ENCODE measurements around the gene PSMD12. TPM values are rescaled to one million over a fixed set of nuclear protein-coding genes. Genes with fewer than 3 reads are reported as not detected.

The PSMD12 gene
- total and polyA plus RNA-seq, 9 of the 15 experiments (the other 6 are each of a cell fraction or from before 2014, with no cell fraction given) = 36.6 to 150 (median 65.5) TPM

DNA sequence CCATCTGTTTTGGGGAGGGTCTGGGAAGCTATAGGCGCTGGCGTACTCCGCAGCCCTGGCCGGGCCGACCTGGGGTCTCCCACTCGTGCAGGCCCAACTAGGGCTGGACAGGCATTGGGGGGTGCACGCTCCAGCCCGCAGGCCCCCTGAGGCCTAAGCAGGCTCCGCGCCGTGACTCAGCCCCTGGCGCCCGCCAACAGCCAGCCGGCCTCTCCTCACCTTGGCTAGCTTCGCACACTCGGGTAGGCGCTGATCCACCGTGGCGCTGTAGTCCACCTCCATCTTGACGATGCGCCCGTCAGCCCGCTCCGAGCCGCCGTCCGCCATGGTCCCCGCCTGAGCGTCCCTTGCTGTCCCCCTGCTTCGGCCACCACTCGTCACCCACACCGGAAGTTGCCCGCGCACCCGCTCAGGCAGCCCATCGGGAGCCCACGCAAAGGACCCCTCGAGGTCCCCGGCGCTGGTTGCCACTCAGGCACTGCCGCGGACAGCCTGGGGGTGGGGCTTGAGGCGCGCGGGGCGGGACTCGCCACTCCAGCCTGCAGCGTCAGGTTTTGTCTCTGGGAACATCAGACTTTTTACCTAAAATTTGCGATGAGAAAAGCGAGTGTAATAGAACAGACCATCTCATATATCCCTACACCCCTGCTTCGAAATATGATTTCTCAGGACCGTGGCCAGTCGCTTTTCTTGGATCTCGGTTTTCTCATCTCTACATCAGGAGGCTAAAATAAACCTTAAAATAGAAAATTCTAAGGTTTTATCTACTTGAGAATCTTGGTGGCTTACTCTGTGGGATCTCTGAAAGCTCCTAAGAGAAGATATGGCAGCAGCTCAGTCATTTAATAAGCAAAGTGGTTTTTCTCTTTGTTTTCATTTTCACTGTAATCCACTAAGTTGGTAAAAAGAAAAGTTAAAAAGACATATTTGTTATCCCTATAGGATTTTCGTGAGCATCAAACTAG, at the start of gene PSMD12 (continued):
- TF ChIP-seq, protein P1, sequence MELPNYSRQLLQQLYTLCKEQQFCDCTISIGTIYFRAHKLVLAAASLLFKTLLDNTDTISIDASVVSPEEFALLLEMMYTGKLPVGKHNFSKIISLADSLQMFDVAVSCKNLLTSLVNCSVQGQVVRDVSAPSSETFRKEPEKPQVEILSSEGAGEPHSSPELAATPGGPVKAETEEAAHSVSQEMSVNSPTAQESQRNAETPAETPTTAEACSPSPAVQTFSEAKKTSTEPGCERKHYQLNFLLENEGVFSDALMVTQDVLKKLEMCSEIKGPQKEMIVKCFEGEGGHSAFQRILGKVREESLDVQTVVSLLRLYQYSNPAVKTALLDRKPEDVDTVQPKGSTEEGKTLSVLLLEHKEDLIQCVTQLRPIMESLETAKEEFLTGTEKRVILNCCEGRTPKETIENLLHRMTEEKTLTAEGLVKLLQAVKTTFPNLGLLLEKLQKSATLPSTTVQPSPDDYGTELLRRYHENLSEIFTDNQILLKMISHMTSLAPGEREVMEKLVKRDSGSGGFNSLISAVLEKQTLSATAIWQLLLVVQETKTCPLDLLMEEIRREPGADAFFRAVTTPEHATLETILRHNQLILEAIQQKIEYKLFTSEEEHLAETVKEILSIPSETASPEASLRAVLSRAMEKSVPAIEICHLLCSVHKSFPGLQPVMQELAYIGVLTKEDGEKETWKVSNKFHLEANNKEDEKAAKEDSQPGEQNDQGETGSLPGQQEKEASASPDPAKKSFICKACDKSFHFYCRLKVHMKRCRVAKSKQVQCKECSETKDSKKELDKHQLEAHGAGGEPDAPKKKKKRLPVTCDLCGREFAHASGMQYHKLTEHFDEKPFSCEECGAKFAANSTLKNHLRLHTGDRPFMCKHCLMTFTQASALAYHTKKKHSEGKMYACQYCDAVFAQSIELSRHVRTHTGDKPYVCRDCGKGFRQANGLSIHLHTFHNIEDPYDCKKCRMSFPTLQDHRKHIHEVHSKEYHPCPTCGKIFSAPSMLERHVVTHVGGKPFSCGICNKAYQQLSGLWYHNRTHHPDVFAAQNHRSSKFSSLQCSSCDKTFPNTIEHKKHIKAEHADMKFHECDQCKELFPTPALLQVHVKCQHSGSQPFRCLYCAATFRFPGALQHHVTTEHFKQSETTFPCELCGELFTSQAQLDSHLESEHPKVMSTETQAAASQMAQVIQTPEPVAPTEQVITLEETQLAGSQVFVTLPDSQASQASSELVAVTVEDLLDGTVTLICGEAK (IDR thresholded peaks at IDR 0.05) = peak; percentile 86
- TF ChIP-seq, protein P1 (CRISPR knock-in tag; IDR thresholded peaks at IDR 0.05) = no peak
- TF ChIP-seq, protein P2, sequence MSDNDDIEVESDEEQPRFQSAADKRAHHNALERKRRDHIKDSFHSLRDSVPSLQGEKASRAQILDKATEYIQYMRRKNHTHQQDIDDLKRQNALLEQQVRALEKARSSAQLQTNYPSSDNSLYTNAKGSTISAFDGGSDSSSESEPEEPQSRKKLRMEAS (CRISPR knock-in tag; IDR thresholded peaks at IDR 0.05) = peak; percentile 83
- no peak for TF ChIP-seq HMG20A (CRISPR knock-in tag; conservative IDR thresholded peaks at IDR 0.05)
- no peak for TF ChIP-seq MCM7 (IDR thresholded peaks at IDR 0.05)
- TF ChIP-seq ILK (tag; IDR thresholded peaks at IDR 0.05; ENCODE audit: borderline replicate concordance, low read depth) = no peak

Data from K562 (cell line).